ENCODE measurements around the gene PADI1. TPM values are rescaled to one million over a fixed set of nuclear protein-coding genes. Genes with fewer than 3 reads are reported as not detected.

PADI1 gene
- not detected in 2 replicates for total RNA-seq

GRCh38 chr1:17204546-17205440 is at the start of gene PADI1:
Gene PADI1, plus strand, starts transcription at chr1:17205128. Its CDS starts 90 bp downstream, at chr1:17205218.

GRCh38 chr1:17248781-17249180 is 43.9 kb downstream of the PADI1 start, which contains the start of gene PADI3:
Gene PADI3, plus strand, starts transcription at chr1:17249098. Its CDS starts 40 bp downstream, at chr1:17249138.

Other genes starting within 250 kb of the PADI1 start
- 18.2 and 24.5 TPM in 2 replicates for gene MFAP2, start 224.5 kb upstream of the PADI1 start, total RNA-seq
- 20.7 and 26.5 TPM in 2 replicates for gene ATP13A2, start 193.2 kb upstream of the PADI1 start, total RNA-seq
- gene SDHB, start 151.1 kb upstream of the PADI1 start, total RNA-seq = 149 and 165 TPM in 2 replicates
- under 0.01 TPM in 1 of 2 replicates, not detected in the other for gene PADI2, start 85.7 kb upstream of the PADI1 start, total RNA-seq
- gene PADI3, start 44.0 kb downstream of the PADI1 start, total RNA-seq = not detected in 2 replicates
- gene PADI4, start 103.1 kb downstream of the PADI1 start, total RNA-seq = not detected in 2 replicates
- not detected in 2 replicates for gene PADI6, start 167.1 kb downstream of the PADI1 start, total RNA-seq
- 19.8 and 27.2 TPM in 2 replicates for gene RCC2, start 234.5 kb downstream of the PADI1 start, total RNA-seq

All from aortic smooth muscle cell (primary cell).